Choroid plexus epithelial cell (primary cell): ENCODE data around the gene TMEM132D.

ENCODE experiments used
- DNase-seq: peaks from one replicate; pipeline ENCODE4 v3.0.0-alpha.2; 2010; ENCODE audit warnings: low read depth
- H3K4me3 ChIP-seq: 2 replicates; pipeline ENCODE4 v1.5.1; 2011; ENCODE audit warnings: low read depth, mild to moderate bottlenecking, control low read depth, low read length, moderate library complexity
- CTCF ChIP-seq: conservative IDR thresholded peaks from 2 replicates; pipeline ENCODE4 v1.5.1; 2011; ENCODE audit warnings: low read depth, mild to moderate bottlenecking, control low read depth, inconsistent platforms, low read length, moderate library complexity

The TMEM132D gene

GRCh38 chr12:129696405-129696804, 207.4 kb downstream of the TMEM132D start:
- TF ChIP-seq CTCF = no peak
- H3K4me3 ChIP-seq = no peak overlapping the region
- DNase-seq = no peak

GRCh38 chr12:129693731-129694130, 210.1 kb downstream of the TMEM132D start:
- no peak for TF ChIP-seq CTCF
- no peak for DNase-seq
- no peak overlapping the region for H3K4me3 ChIP-seq

GRCh38 chr12:129687731-129688130, 216.1 kb downstream of the TMEM132D start:
- no peak overlapping the region for H3K4me3 ChIP-seq
- DNase-seq = no peak
- TF ChIP-seq CTCF = no peak

- DNase-seq = no peak
- no peak for TF ChIP-seq CTCF
- H3K4me3 ChIP-seq = no peak overlapping the region
Measured at GRCh38 chr12:129681830-129682229, 222.0 kb downstream of the TMEM132D start.

GRCh38 chr12:129681151-129681550, 222.7 kb downstream of the TMEM132D start:
- DNase-seq = no peak
- no peak overlapping the region for H3K4me3 ChIP-seq
- TF ChIP-seq CTCF = no peak

GRCh38 chr12:129676411-129676810, 227.4 kb downstream of the TMEM132D start:
- TF ChIP-seq CTCF = no peak
- no peak overlapping the region for H3K4me3 ChIP-seq
- DNase-seq = no peak

DNA sequence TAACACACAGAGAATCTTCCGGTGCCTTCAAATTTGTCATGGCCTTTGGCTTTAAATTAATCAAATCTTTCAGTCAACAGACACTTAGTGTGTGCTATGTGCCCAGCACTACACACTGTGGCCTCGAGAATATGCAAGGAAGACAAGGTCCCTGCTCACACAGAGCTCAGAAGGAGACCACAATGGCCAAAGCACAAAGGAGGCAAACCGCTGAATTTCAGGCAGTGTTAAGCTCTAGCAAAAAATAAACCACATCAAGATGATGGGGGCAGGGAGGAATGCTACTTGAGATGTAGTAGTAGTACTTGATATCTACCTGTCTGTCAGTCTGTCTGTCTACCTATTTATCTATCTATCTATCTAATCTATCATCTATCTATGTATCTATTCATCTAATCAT, 227.9 kb downstream of the TMEM132D start:
- DNase-seq = no peak
- no peak for TF ChIP-seq CTCF
- no peak overlapping the region for H3K4me3 ChIP-seq
